C1 segment of cervical spinal cord (tissue), 14 donors: Measurements from ENCODE around the gene CARTPT.

Source experiments
- DNase-seq, 14 donors: peaks; one replicate each; lab custom pipeline; 2025; lab: John Stamatoyannopoulos, UW

CARTPT gene

DNA sequence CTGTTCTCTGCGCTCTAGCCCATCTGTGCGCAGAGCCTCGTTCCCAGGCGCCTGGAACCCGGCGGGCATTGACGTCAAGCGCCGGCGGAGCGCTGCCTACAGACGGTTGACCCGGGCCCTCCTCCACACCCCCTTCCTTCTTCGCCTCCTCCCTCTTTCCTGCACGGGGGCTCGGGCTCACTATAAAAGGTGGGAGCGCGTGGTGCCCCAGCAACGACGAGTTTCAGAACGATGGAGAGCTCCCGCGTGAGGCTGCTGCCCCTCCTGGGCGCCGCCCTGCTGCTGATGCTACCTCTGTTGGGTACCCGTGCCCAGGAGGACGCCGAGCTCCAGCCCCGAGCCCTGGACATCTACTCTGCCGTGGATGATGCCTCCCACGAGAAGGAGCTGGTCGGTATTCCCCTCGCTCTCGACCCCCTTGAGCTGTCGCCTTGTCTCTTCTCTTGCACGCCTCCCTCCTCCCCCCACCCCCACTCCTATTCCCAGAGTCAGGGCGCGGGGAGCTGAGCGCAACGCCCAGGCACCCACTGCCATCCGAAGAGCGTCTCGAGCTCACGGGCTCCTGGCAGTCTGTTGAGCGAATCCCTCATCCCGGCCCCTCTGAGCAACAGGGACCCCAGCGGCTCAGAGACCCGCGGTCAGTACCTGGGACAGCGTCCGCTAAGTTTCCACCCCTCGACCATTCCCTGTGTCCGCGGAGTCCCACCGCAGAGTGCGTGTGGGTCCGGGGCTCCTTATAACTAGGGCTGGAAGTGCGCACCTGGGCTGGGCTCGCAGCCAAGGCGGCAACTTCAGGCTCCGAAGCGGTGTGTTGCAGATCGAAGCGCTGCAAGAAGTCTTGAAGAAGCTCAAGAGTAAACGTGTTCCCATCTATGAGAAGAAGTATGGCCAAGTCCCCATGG lies at the start of gene CARTPT:
CARTPT (plus strand) TSS at position 213 of the 902 bp plus-strand sequence; CDS start at position 232, 19 bp downstream.
- no peak for DNase-seq

DNA sequence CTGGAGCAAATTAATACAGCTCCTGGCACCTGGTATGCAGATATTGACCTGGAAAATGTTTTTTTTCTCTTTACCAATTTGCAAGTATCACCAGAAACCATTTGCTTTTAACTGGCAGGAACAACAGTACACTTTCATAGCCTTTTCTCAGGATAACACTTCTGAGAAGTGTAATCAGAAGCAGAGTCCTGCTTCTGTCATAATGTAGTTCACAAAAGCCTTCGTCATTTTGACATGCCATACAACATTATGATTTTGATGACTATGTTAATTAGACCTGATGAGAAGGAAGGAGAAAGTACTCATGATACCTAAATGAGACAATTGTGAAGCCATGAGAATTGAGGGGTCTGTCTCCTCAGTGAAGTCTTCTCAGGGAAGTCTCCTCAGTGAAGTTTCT lies 41.1 kb upstream of the CARTPT start:
- DNase-seq: no peak

DNA sequence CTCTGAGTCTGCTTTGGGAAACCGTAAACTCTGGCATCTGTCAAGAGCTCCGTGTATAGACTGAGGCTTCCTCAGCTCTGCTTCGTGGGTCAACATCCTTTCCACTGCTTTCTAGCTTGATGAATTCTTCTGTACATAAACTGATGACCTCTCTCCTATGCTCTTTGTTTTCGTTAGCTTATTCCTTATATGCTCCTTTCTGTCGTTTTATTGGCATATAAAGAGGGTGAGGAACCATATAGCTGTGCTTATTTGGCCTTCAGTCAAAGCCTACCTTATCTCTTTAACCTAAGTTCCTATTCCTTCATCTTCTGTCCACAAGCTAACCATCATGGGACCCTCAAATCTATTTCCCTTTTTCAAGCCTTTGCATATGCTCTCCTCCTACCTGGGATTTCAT lies 39.4 kb upstream of the CARTPT start:
- DNase-seq: no peak

DNA sequence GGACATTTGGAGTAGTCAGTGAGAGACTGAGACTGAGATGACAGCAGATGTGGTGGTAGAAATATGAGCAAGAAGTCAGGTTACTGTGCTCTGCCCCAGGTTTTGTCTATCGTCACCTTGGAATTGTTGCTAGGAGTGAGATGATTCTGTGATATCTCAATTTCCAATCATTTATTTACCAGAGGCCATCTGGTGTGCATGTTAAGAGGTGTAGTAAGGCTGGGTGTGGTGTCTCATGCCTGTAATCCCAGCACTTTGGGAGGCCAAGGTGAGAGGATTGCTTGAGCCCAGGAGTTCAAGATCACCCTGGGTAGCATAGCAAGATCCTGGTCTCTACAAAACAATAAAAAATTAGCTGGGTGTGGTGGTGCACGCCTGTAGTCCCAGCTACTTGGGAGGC lies 38.6 kb upstream of the CARTPT start:
- DNase-seq: no peak

DNA sequence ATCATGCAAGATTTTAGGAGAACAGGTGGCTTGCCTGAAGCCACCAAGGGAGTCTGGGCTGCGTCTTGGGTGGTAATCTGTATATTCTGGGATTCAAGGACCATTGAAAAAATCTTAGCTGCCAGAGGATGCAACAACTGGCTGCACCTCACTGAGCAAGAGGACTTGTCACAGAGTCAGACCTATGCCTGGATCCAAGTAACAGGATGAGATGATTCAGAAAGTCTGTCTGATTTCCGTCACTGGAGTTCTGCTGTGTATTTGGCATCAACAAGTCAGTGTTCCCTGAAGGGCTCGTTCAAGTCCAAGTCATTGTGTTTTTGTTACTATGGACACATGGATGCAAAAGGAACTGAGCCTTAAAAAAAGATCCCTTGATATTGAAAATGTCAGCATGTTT lies 37.8 kb upstream of the CARTPT start:
- no peak for DNase-seq

DNA sequence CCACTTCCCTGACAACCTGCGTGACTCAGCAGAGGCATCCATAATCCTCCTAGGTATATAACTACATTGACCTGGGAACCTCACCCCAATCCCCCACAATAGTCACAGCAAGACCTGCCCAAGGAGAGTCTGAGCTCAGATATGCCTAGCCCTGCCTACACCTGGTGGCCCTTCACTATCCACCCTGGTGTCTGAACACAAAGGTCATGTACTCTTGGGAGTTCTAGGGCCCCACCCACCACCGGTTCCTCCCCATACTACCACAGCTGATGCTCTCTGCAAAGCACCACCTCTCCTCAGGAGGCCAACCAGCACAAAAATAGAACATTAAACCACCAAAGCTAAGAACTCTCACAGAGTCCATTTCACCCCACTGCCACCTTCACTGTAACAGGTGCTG lies 34.8 kb upstream of the CARTPT start:
- no peak for DNase-seq

DNA sequence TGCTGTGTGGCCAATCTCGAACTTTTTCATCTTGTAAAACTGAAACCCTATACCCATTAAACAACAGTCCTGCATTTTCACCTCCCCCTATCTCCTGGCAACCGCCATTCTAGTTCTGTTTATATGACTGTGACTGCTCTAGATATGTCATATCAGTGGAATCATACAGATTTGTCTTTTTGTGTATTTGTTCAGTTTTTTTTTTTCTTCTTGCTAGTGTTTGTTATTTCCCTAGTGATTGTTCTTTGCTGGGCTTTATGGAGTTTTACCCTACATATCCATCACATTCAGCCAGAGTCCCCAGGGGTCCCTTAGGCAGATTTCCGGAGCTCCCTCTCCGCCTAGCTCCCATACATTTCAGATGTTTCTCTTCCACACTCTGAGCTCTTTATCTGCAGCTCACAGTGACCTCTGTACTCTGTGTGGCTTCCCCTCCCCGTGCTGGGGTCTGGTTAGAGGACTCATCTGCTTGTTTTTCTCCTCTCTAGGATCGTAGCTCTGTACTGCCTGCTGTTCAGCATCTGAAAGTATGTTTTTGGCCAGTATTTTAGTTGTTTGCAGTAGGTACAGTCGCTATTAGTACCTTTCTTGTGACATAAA lies 25.1 kb upstream of the CARTPT start:
- no peak for DNase-seq

DNA sequence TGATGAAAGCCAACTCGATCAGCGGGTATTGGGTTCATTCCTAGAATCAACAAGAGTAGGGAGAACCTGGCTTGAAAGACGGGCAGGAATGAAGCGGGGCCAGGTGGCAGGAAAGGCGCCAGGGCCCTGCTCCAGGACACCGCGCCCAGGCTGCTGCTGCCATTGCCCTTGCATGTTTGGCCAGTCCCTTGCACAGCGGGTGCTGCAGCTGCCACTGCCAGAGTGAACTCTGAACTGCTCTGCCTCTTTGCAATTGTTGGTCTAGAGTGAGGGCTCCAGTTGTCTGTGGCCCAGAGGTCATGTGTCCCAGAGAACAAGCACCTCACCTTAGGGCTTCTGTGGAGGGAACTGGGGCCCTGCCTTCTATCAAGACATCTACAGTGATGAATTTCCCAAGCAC lies 24.0 kb upstream of the CARTPT start:
- DNase-seq: no peak

DNA sequence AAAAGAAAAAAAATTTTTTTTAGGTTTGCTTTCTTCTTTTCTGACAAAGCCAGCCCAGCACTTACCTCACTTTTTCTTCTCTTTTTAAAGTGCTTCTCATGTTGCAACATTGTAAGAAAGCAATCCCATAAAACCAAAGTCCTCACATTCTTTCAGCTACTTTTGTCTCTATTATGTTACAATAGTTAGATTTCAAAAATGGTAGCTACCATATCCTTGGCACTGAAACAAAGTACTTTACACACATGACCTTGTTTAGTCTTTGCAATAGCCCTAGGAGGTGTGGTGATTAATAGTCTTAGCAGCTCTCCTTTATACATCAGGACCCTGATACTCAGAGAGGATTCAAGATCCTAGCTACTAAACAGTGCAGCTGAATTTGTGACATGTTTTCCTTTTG lies 23.5 kb upstream of the CARTPT start:
- no peak for DNase-seq

DNA sequence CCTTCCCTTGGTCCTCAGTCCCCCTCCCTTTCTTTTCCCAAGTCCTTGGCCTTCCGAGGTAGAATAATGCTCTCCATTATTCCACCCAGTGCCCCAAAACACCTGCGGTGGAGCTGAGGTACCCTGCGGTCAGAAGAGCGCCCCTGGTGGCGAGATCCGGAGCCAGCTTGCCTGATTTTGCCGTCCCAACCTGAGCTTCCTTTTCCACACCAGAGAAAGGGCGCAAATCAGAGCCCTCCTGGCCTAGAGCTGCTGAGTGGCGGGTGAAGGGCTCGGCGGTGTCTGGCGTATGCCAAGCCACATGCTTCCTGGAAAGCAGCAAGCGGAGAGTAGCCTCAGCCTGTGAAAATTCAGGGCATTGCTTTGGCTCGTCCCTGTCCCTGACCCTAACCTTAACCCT lies 21.1 kb upstream of the CARTPT start:
- DNase-seq: no peak

DNA sequence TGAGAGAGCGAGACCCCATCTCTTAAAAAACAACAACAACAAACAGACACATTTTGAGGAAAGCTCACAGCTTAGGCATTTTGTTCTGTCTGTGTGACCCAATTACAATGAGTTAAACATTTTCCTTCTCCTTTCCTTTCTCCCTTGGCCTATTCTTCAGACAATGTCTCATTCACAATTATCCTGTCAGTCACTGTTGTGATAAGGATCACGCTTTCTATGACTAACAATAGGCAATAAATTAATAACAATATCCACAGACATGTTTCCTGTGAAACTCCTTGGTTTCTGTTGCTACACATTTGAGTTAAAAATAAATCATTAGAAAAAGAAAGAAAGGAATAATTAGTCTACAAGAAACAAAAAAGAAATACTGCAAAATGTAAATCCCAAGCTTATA lies 19.8 kb upstream of the CARTPT start:
- no peak for DNase-seq

DNA sequence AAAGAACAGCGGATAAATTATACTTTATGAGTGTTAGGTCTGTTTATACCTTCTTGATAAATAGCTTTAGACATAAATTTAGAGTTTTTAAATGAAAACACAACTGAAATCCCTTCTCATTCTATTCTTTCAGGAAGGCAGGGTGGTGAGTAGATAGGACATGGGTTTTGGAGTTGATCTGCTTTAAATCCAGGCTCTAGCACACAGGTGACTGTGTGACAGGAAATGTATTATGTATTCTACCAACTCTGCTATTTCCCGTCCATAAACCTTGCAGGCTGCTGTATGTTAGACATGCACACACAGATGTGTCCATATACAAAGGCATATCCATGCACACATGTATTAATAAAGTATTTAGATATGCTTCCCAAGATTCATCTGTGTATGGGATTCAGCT lies 19.3 kb upstream of the CARTPT start:
- no peak for DNase-seq

DNA sequence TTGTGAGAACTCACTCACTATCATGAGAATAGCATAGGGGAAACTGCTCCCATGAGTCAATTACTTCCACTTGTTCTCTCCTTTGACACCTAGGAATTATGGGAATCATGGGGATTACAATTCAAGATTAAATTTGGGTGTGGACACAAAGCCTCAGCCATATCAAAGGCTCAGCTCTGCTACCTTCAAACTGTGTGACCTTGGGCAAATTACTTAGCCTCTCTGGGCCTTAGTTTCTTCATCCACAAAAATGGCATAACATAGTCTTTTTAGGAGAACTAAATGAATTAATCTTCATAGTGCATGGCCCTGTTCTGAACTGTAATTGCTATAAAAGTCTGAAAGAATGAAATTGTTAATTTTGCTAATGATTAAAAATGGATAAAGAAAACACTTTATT lies 18.3 kb upstream of the CARTPT start:
- DNase-seq: no peak

DNA sequence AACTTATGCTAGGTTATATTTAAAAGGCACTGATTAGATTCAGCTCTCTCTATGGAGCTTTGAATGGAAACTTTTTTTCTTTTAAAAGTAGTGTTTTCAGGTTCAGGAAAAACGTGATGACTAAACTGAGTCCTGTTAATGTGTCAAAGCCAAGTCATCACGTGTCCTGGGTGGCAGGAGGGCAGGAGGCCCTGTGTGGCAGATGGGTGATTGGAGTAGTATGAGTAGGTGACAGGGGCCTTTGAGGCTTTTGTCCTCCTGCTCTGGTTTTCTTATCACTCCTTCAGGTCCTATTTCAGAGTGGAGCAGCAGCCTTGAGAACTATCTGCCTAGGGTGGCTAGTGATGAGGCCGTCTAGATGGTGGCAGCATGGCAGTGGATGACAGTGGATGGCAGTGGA lies 17.7 kb upstream of the CARTPT start:
- no peak for DNase-seq

DNA sequence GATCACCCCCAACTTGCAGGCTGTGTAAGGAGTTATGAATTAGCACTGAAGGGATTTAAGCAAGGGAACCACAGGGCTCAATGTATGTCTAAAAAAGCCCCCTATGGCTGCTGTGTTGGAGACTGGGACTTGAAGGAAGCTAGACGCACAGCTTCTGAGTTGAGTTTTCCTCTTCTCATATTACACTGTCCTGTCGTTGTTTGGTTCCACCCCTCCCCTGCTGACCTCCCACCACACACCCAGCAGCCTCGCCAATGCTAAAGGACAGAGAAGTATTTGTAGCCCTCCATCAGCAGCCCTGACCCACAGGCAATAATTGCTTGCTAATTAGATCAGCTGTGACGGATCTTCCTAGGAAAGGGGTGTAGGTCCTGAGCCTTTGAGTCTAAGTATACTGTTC lies 15.1 kb upstream of the CARTPT start:
- no peak for DNase-seq

DNA sequence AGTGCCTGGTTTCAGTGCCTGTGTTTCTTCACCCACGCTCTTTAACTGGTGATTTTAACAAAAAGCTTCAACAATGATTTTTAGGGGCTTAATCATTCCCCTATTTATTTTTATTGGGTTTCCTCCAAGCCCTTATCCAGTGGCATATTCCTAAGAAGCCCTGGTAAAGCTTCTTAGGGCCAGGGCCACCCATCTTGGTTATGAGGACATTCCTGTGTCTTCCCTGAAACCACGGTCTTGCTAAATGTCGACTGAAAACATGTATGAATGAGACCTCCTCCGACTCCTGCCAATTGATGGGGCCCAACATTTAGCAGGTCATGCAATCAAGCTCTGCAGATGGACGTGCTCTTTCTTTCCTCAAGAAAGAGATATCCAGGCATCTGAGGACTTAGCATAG lies 13.7 kb upstream of the CARTPT start:
- no peak for DNase-seq

DNA sequence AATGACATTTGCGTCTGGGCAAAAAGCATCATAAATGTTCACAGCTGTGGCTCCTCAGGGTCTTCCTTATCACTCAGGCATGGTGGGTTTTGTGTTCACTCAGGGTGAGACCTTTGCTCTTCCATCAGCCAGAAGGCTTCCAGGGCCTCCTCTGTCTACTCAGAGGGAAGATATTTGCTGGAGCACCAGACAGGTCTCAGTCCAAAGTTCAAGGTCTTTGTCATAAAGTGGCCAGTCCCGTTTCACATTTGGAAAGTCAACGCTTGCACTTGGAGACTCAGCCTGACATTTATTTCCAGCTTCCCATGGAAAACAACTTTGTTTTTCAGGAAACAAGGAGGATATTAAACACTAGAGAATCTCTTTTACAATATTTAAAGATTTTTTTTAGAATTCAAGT lies 12.2 kb upstream of the CARTPT start:
- no peak for DNase-seq

DNA sequence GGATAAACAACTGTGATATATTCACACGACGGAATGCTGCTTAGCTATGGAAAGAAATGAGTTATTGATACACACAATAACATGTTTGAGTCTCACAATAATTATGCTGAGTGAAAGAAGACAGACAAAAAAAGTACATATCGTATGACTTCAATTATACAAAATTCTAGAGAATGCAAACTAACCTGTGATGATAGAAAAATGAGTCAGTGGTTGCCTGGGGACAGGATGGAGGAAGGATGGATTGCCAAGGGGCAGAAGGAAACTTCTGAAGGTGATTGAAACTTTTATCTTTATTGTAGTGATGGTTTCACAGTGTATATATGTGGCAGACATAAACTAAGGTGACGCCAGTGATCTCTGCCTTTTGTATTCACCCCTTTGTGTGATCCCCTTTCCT lies 7.5 kb upstream of the CARTPT start:
- no peak for DNase-seq

DNA sequence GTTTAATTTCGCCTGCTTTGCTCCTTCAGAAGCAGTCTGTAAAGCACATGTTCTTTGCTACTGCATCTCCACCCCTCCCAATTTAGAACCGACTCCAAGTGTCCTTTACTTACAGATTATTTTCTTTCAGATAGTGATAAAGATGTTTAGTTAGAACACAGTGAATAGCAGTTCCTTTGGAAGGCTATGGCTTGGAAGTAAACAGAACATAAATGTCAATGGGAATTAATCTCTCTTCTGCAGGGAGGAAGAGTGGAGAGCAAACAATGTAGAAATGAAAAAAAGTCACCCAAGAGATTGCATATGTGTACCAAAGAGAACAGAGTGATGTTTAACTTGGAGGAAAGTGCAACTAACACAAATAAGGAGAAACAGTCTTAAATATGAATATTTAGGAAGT lies 4.2 kb upstream of the CARTPT start:
- DNase-seq: no peak

DNA sequence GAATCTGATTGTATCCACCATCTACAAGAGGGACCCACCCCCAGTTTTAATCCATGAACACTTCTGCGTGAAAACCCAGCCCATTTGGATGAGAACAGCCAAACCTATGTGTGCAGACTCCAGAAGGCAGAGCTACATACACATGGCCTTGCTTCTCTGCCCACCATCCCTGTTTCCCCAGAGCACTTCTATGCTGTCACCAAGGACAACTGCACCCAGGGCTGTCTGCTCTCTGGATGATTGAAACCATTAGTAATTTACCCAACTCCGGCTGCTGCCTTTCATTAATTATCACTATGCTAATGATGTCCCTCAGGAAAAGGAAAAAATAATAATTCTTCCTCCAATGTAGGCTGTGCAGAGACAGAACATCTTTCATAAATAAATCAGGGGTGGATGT lies 8.9 kb downstream of the CARTPT start:
- DNase-seq: no peak

DNA sequence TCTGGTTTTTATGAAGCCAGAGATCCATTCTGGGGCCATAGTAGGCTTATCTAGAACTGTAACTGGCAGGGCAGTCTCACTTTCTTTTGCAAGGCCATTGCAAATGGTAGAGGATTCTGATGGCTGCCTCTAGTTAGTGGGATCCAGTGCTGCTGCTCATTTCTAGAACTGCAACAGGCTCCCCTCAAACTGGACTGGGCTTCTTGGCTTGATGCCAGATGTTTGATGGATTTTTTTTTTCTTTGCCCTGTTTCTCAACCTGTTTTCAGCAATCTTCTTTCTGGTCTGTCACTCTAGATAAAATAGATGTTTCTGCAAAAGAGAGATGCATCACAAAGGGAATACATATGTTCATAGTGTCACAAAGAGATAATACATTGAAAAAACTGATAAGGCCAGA lies 11.9 kb downstream of the CARTPT start:
- DNase-seq: no peak

DNA sequence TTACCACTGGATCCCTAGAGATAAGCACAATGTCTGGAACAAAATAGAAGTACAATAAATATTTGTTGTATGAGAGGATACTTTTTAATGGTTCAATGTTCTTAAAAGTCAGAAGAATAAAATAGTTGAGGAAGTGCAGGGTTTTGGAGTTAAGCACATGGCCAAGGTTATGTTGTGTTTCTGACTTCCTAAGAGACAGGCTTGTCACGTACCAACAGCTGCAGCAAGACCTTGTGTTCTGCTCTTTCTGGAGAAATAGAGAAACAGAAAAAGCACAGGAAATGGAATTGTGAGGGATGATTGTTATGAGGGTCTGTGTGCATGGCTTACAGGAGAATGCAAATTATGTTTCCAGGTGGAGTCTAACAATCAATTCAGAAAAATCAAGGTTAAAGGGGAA lies 12.9 kb downstream of the CARTPT start:
- no peak for DNase-seq

DNA sequence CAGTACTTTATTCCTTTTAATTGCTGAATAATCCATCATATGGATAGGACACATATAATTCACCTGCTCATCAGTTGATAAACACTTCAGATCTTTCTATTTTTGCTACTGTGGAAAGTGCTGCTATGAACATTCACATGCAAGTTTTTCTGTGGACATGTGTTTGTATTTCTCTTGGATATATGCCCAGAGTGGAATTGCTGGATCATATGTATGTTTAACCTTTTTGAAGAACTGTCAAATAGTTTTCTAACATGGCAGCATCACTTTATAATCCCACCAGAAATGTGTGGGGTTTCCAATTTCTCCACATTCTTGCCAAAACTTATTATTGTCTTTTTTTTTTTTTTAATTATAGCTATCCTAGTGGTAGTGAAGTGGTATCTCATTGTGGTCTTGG lies 15.1 kb downstream of the CARTPT start:
- no peak for DNase-seq
